Effector CD4-positive, alpha-beta T cell (primary cell): ENCODE measurements around the gene HES7.
"Not testable (repeated sequence)": the region's sequence is repeated elsewhere in the genome, so short reads cannot be mapped to it uniquely, and the experiment has no call there.

Source experiments
- DNase-seq: peaks from one replicate; pipeline ENCODE4 v3.0.0-alpha.2; 2020

The HES7 gene

GRCh38 chr17:8121681-8122421 is 2.1 kb downstream of the HES7 start:
- no peak for DNase-seq

- no peak for DNase-seq
These were observed 2.6 kb downstream of the HES7 start for GRCh38 chr17:8121407-8121680.

- peak; percentile 42 for DNase-seq
These were observed 3.1 kb downstream of the HES7 start for GRCh38 chr17:8120520-8121406.

- peak; percentile 69 for DNase-seq
These were observed 4.1 kb downstream of the HES7 start for GRCh38 chr17:8119581-8120519.

- peak; percentile 72 for DNase-seq
These were observed 4.9 kb downstream of the HES7 start for GRCh38 chr17:8118769-8119580.

GRCh38 chr17:8117980-8118768 is 5.7 kb downstream of the HES7 start, which contains the start of gene ALOXE3:
ALOXE3 (minus strand) TSS chr17:8118514; CDS start chr17:8117990, 524 bp downstream.
- DNase-seq = no peak

- DNase-seq = no peak
These were observed 6.4 kb downstream of the HES7 start for GRCh38 chr17:8117367-8117979.

GRCh38 chr17:8116776-8117175 is 7.1 kb downstream of the HES7 start:
- DNase-seq = no peak

- DNase-seq = no peak
These were observed 13.0 kb downstream of the HES7 start for GRCh38 chr17:8110907-8111306.

GRCh38 chr17:8110456-8110804 is 13.5 kb downstream of the HES7 start:
- DNase-seq = no peak

- DNase-seq = peak; percentile 80
These were observed 14.0 kb downstream of the HES7 start for GRCh38 chr17:8109661-8110455.

- DNase-seq = no peak
These were observed 14.8 kb downstream of the HES7 start for GRCh38 chr17:8108972-8109660.

GRCh38 chr17:8106980-8107379 is 16.9 kb downstream of the HES7 start:
- not testable (repeated sequence) for DNase-seq

- DNase-seq = no peak
These were observed 17.9 kb downstream of the HES7 start for GRCh38 chr17:8105957-8106398.

GRCh38 chr17:8104911-8105310 is 19.0 kb downstream of the HES7 start:
- DNase-seq = no peak

GRCh38 chr17:8103549-8103948 is 20.4 kb downstream of the HES7 start:
- no peak for DNase-seq

GRCh38 chr17:8101721-8102120 is 22.2 kb downstream of the HES7 start:
- DNase-seq = no peak

- DNase-seq = no peak
These were observed 23.1 kb downstream of the HES7 start for GRCh38 chr17:8100763-8101162.

GRCh38 chr17:8100111-8100510 is 23.8 kb downstream of the HES7 start:
- no peak for DNase-seq
